NCI-H510A (cell line): ENCODE data around the gene H6PD.

Experiments
- DNase-seq: peaks from one replicate; lab custom pipeline; 2025; lab: John Stamatoyannopoulos, UW

Gene H6PD

GRCh38 chr1:9279172-9279840 is 44.7 kb downstream of the H6PD start:
- DNase-seq, result no peak

GRCh38 chr1:9280015-9280860 is 45.7 kb downstream of the H6PD start:
- DNase-seq, result peak; percentile 57

- DNase-seq, result no peak
Observed at GRCh38 chr1:9281071-9281827, 46.7 kb downstream of the H6PD start.

GRCh38 chr1:9281908-9282695 is 47.5 kb downstream of the H6PD start:
- DNase-seq, result no peak

- DNase-seq, result no peak
Observed at GRCh38 chr1:9282696-9282955, 48.1 kb downstream of the H6PD start.

GRCh38 chr1:9284061-9284460 is 49.5 kb downstream of the H6PD start:
- no peak for DNase-seq

GRCh38 chr1:9286556-9286955 is 52.0 kb downstream of the H6PD start:
- no peak for DNase-seq

- no peak for DNase-seq
Observed at GRCh38 chr1:9289090-9289534, 54.5 kb downstream of the H6PD start.

GRCh38 chr1:9289711-9290485 is 55.3 kb downstream of the H6PD start:
- DNase-seq, result no peak

GRCh38 chr1:9291914-9292360 is 57.4 kb downstream of the H6PD start:
- DNase-seq, result no peak

- DNase-seq, result peak; percentile 88
Observed at GRCh38 chr1:9292361-9293240, 58.0 kb downstream of the H6PD start, which contains the start of gene SPSB1. TSS of gene SPSB1 (plus strand) at chr1:9292894. CDS start at chr1:9355892, 62,998 bp downstream.

- no peak for DNase-seq
Observed at GRCh38 chr1:9293241-9293532, 58.6 kb downstream of the H6PD start.

GRCh38 chr1:9293533-9294404 is 59.2 kb downstream of the H6PD start:
- DNase-seq, result peak; percentile 58

- DNase-seq, result no peak
Observed at GRCh38 chr1:9294405-9294773, 59.8 kb downstream of the H6PD start.

GRCh38 chr1:9294910-9295636 is 60.5 kb downstream of the H6PD start:
- peak; percentile 59 for DNase-seq

- DNase-seq, result no peak
Observed at GRCh38 chr1:9295884-9296283, 61.3 kb downstream of the H6PD start.

GRCh38 chr1:9296850-9297249 is 62.3 kb downstream of the H6PD start:
- DNase-seq, result no peak

- DNase-seq, result no peak
Observed at GRCh38 chr1:9297831-9298230, 63.3 kb downstream of the H6PD start.

GRCh38 chr1:9298282-9298681 is 63.7 kb downstream of the H6PD start:
- no peak for DNase-seq
